ENCODE measurements around the gene PTPRZ1.

DNA sequence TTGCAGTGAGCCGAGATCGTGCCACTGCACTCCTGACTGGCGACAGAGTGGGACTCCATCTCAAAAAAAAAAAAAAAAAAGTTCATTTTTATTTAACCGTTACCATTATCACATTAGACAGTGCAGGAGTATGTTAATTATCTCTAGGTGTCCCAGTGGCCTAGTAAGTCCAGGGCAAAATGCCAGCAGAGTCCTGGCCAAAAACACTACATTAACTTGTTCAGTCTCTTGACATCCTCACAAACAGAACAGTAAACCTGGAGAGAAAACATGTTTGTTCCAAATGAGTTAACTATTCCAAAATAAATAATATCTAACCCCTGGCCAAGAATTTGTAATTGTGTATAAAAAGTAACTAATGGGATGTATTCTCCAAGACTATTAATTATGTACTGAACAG is 43.2 kb downstream of the PTPRZ1 start:
- no peak for TF ChIP-seq POLR2A (IDR thresholded peaks at IDR 0.05; ENCODE audit: low read depth, low read length)
- no peak for TF ChIP-seq POLR2AphosphoS5 (IDR thresholded peaks at IDR 0.05; ENCODE audit: low read depth, low read length)
- no peak for TF ChIP-seq TAF1 (IDR thresholded peaks at IDR 0.05; ENCODE audit: low read depth, low read length)
- TF ChIP-seq POU2F2 (IDR thresholded peaks at IDR 0.05; ENCODE audit: low read depth, low read length), result no peak
- TF ChIP-seq SPI1 (IDR thresholded peaks at IDR 0.05; ENCODE audit: low read depth, low read length), result no peak

All from GM12891 (cell line).